H1 (cell line): Measurements from ENCODE around the gene GPBP1. TPM values are rescaled to one million over a fixed set of nuclear protein-coding genes. Genes with fewer than 3 reads are reported as not detected.

Source experiments
- CTCF ChIA-PET: fragments of 300-600 bp; sonication (Branson Sonifier 250); formaldehyde crosslinking; loops from one replicate; lab custom pipeline; 2021; ENCODE audit not compliant: partially characterized antibody; lab: Charles Lee
- POLR2A ChIA-PET: fragments of 300-600 bp; sonication (Branson Sonifier 250); formaldehyde crosslinking; loops from one replicate; lab custom pipeline; 2021; ENCODE audit warnings: inconsistent platforms; ENCODE audit not compliant: partially characterized antibody; lab: Charles Lee
- DNase-seq, 2 experiments: peaks; one replicate each; pipeline versions ENCODE4 v3.0.0 to v3.0.0-alpha.2; 2010 to 2022; ENCODE audit warnings: low spot score in 2 of 2, low read depth in 1 of 2, mixed read lengths in 1 of 2
- FAIRE-seq: peaks from 2 replicates; lab custom pipeline; 2011; peaks lifted over from hg19 to GRCh38; lab: Jason Lieb, UNC
- H2AFZ ChIP-seq: 2 replicates; pipeline ENCODE4 v1.8.1; 2012; ENCODE audit warnings: low read length, inconsistent platforms
- H2AK5ac ChIP-seq: 2 replicates; pipeline ENCODE4 v1.6.1; 2013; ENCODE audit warnings: low read depth, low read length
- H2BK120ac ChIP-seq: replicated peaks from 2 replicates; pipeline ENCODE3; 2013; ENCODE audit warnings: low read depth, low read length, inconsistent platforms
- H2BK12ac ChIP-seq: 2 replicates; pipeline ENCODE4 v1.6.1; 2013; ENCODE audit warnings: low read depth, low read length
- H2BK15ac ChIP-seq: 2 replicates; pipeline ENCODE4 v1.6.1; 2013; ENCODE audit warnings: low read length
- H2BK20ac ChIP-seq: 2 replicates; pipeline ENCODE4 v1.6.1; 2013; ENCODE audit warnings: low read length
- H2BK5ac ChIP-seq: 2 replicates; pipeline ENCODE4 v1.6.1; 2013; ENCODE audit warnings: low read depth, low read length
- H3K14ac ChIP-seq: 2 replicates; pipeline ENCODE4 v1.6.1; 2013; ENCODE audit warnings: inconsistent platforms; ENCODE audit not compliant: insufficient read length
- H3K18ac ChIP-seq: 2 replicates; pipeline ENCODE4 v1.6.1; 2013; ENCODE audit warnings: low read length; ENCODE audit errors: extremely low read depth
- H3K23ac ChIP-seq: 2 replicates; pipeline ENCODE4 v1.6.1; 2013; ENCODE audit warnings: inconsistent platforms; ENCODE audit not compliant: insufficient read length
- H3K23me2 ChIP-seq: 2 replicates; pipeline ENCODE4 v1.6.1; 2013; ENCODE audit warnings: low read depth, low read length
- H3K27ac ChIP-seq: 2 replicates; pipeline ENCODE4 v1.6.1; 2011; ENCODE audit warnings: low read depth, low read length, inconsistent platforms
- H3K27me3 ChIP-seq, 4 experiments: replicated peaks in 1 of 4; 1 replicate in 1 of 4; 2 replicates in 3 of 4; pipeline versions ENCODE4 v1.6.1 to v1.8.1; 2011 to 2013; ENCODE audit warnings: low read length in 3 of 4, mild to moderate bottlenecking in 3 of 4, inconsistent platforms in 2 of 4, mixed read lengths in 2 of 4, moderate library complexity in 1 of 4; ENCODE audit not compliant: control insufficient read depth in 3 of 4, insufficient read depth in 3 of 4; ENCODE audit errors: extremely low read depth in 1 of 4
- H3K36me3 ChIP-seq, 4 experiments: 2 replicates each; pipeline versions ENCODE4 v1.6.1 to v1.8.1; 2011 to 2013; ENCODE audit warnings: mild to moderate bottlenecking in 4 of 4, low read length in 3 of 4, moderate library complexity in 2 of 4, control low read depth in 1 of 4, inconsistent platforms in 1 of 4; ENCODE audit not compliant: insufficient read depth in 4 of 4, control insufficient read depth in 2 of 4
- H3K4ac ChIP-seq: replicated peaks from 2 replicates; pipeline ENCODE3; 2013; ENCODE audit warnings: low read length, low read depth, mixed read lengths, inconsistent platforms; ENCODE audit not compliant: insufficient read length
- H3K4me1 ChIP-seq, 4 experiments: replicated peaks in 1 of 4; 1 replicate in 1 of 4; 2 replicates in 3 of 4; pipeline versions ENCODE4 v1.6.1 to v1.8.1; 2011 to 2013; ENCODE audit warnings: low read length in 3 of 4, inconsistent platforms in 2 of 4, mixed read lengths in 1 of 4; ENCODE audit not compliant: insufficient read depth in 4 of 4, control insufficient read depth in 3 of 4
- H3K4me2 ChIP-seq, 2 experiments: 2 replicates each; pipeline versions ENCODE4 v1.6.1 to v1.8.1; 2011 to 2013; ENCODE audit warnings: low read depth in 2 of 2, low read length in 2 of 2, control low read depth in 1 of 2, inconsistent platforms in 1 of 2, mild to moderate bottlenecking in 1 of 2; ENCODE audit not compliant: insufficient read depth in 1 of 2
- H3K4me3 ChIP-seq, 4 experiments: fragments of 200-600, 300-600 bp in 1 of 4; sonication (generic), shearing (Covaris generic), sonication (Bioruptor Twin) in 1 of 4; 2 replicates each; pipeline versions ENCODE4 v1.5.1 to v1.8.1; 2011 to 2016; ENCODE audit warnings: low read length in 4 of 4, low read depth in 3 of 4, control low read depth in 2 of 4, inconsistent platforms in 2 of 4, mild to moderate bottlenecking in 2 of 4, mixed read lengths in 1 of 4, moderate library complexity in 1 of 4; ENCODE audit not compliant: insufficient read depth in 2 of 4; ENCODE audit errors: extremely low read depth in 1 of 4
- H3K56ac ChIP-seq: replicated peaks from 2 replicates; pipeline ENCODE3; 2013; ENCODE audit warnings: low read depth, mild to moderate bottlenecking, mixed read lengths, low read length, inconsistent platforms; ENCODE audit not compliant: insufficient read length
- H3K79me1 ChIP-seq: 2 replicates; pipeline ENCODE4 v1.6.1; 2013; ENCODE audit warnings: low read depth, low read length, control low read depth
- H3K79me2 ChIP-seq, 2 experiments: 2 replicates each; pipeline versions ENCODE4 v1.6.1 to v1.8.1; 2012 to 2013; ENCODE audit warnings: low read length in 2 of 2, mild to moderate bottlenecking in 2 of 2, inconsistent platforms in 1 of 2; ENCODE audit not compliant: insufficient read depth in 2 of 2, control insufficient read depth in 1 of 2
- H3K9ac ChIP-seq, 4 experiments: replicated peaks in 1 of 4; 1 replicate in 1 of 4; 2 replicates in 3 of 4; pipeline versions ENCODE4 v1.6.1 to v1.8.1; 2011 to 2013; ENCODE audit warnings: low read depth in 3 of 4, low read length in 3 of 4, control low read depth in 2 of 4, mild to moderate bottlenecking in 2 of 4, moderate library complexity in 2 of 4, inconsistent platforms in 1 of 4; ENCODE audit errors: extremely low read depth in 1 of 4
- H3K9me3 ChIP-seq, 2 experiments: 2 replicates each; pipeline versions ENCODE4 v1.6.1 to v1.8.1; 2012 to 2013; ENCODE audit warnings: mild to moderate bottlenecking in 2 of 2, moderate library complexity in 2 of 2, control low read depth in 1 of 2, inconsistent platforms in 1 of 2, low read depth in 1 of 2, low read length in 1 of 2, mixed read lengths in 1 of 2; ENCODE audit not compliant: insufficient read depth in 2 of 2
- H4K20me1 ChIP-seq, 2 experiments: replicated peaks in 1 of 2; 2 replicates each; pipeline versions ENCODE3 to v1.8.1; 2011 to 2013; ENCODE audit warnings: inconsistent platforms in 2 of 2, low read length in 2 of 2, mild to moderate bottlenecking in 1 of 2; ENCODE audit not compliant: insufficient read depth in 2 of 2, control insufficient read depth in 1 of 2
- H4K5ac ChIP-seq: 2 replicates; pipeline ENCODE4 v1.6.1; 2013; ENCODE audit warnings: low read length, low read depth, mixed read lengths, inconsistent platforms; ENCODE audit not compliant: insufficient read length
- H4K8ac ChIP-seq: 2 replicates; pipeline ENCODE4 v1.8.0; 2013; ENCODE audit warnings: mild to moderate bottlenecking, moderate library complexity, low read length, inconsistent platforms; ENCODE audit not compliant: insufficient read depth; ENCODE audit errors: extremely low read depth
- H4K91ac ChIP-seq: replicated peaks from 2 replicates; pipeline ENCODE3; 2013; ENCODE audit warnings: low read length, mixed read lengths, inconsistent platforms; ENCODE audit not compliant: insufficient read length
- ASH2L ChIP-seq: fragments of 200-600, 300-600 bp; sonication (generic); IDR thresholded peaks from one replicate; pipeline ENCODE4 v1.7.1; 2017; ENCODE audit warnings: low read length
- RBBP5 ChIP-seq: IDR thresholded peaks from 2 replicates; pipeline ENCODE4 v1.7.1; 2012; ENCODE audit warnings: low read depth, mild to moderate bottlenecking, inconsistent platforms, low read length, moderate library complexity, borderline replicate concordance
- RXRA ChIP-seq: IDR thresholded peaks from 2 replicates; pipeline ENCODE4 v1.6.1; 2011; ENCODE audit warnings: low read depth, mild to moderate bottlenecking, low read length, moderate library complexity; ENCODE audit not compliant: insufficient read depth
- YY1 ChIP-seq: IDR thresholded peaks from 2 replicates; pipeline ENCODE4 v1.6.1; 2011; ENCODE audit warnings: low read depth, mild to moderate bottlenecking, low read length
- WGBS, 2 experiments: shearing (Covaris generic) in 1 of 2; methylation state at CpG; one replicate each; pipeline versions ENCODE4 v1.1.6 to v1.1.7; 2013 to 2015; ENCODE audit warnings: low lambda C conversion rate in 2 of 2, mixed read lengths in 2 of 2, inconsistent platforms in 1 of 2, low coverage in 1 of 2, missing lambda C conversion rate in 1 of 2; ENCODE audit not compliant: insufficient replicate concordance in 2 of 2, insufficient coverage in 1 of 2, insufficient read length in 1 of 2; ENCODE audit errors: extremely low coverage in 1 of 2, missing lambda C conversion rate in 1 of 2; 5-methylcytosine and 5-hydroxymethylcytosine counted together
- polyA plus RNA-seq, 7 experiments: library from polyadenylated mRNA; depleted of rRNA in 3 of 7; stranded (reverse) in 5 of 7; unstranded in 2 of 7; fragments of >200 nt in 5 of 7; fragments of 200-250 nt in 2 of 7; gene quantifications; 1 replicate in 5 of 7; 2 replicates in 1 of 7; 4 replicates in 1 of 7; pipeline versions ENCODE4 v1.2.1 to v1.2.3, GENCODE V29; 2011 to 2013; ENCODE audit warnings: missing spikeins in 2 of 7, mixed read lengths in 2 of 7
- total RNA-seq: library from RNA; stranded (reverse); fragmentation: NEBNext Ultra II Directional; extraction: Animal tissue kit (Norgen Biotek cat#: 25700); gene quantifications from 2 replicates; pipeline ENCODE4 v1.2.1, GENCODE V29; 2021
- TF ChIP-seq, protein P1 (sequence below): IDR thresholded peaks from 2 replicates; pipeline ENCODE4 v1.6.1; 2012; ENCODE audit warnings: inconsistent platforms
- TF ChIP-seq, protein P2 (sequence below): IDR thresholded peaks from 2 replicates; pipeline ENCODE4 v1.6.1; 2011; ENCODE audit warnings: low read length, improper control_type of control experiment

GPBP1 gene
- total and polyA plus RNA-seq, 2 of the 8 experiments (the other 6 are each of a cell fraction or from before 2014, with no cell fraction given), result 29.2 to 108 TPM

DNA sequence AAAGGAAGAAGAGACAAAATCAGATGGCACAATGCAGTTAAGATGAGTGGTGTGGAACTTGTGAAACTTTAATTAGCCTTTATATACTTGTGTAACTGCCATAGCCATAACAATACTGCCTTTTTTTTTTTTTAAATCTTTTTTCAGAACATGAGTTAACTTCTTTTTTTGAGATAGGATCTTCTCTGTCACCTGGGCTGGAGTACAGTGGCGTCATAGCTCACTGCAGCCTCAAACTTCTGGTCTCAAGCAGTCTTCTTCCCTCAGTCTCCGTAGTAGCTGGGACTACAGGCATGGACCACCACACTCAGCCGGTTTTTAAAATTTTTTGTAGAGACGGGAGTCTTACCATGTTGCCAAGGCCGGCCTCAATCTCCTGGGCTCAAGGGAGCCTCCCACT is 37.2 kb downstream of the GPBP1 start:
- peaks cover 5% of the 10 kb centered on the region for H3K79me1 ChIP-seq
- no peak overlapping the region for H4K8ac ChIP-seq
- no peak overlapping the region for H2BK20ac ChIP-seq
- no peak overlapping the region for H2BK5ac ChIP-seq
- H3K4me3 ChIP-seq, result no peak overlapping the region
- H4K5ac ChIP-seq, result no peak overlapping the region
- H3K4ac ChIP-seq, result no peak overlapping the region
- no peak for TF ChIP-seq RBBP5
- TF ChIP-seq, protein P1, sequence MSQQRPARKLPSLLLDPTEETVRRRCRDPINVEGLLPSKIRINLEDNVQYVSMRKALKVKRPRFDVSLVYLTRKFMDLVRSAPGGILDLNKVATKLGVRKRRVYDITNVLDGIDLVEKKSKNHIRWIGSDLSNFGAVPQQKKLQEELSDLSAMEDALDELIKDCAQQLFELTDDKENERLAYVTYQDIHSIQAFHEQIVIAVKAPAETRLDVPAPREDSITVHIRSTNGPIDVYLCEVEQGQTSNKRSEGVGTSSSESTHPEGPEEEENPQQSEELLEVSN, result no peak
- no peak for TF ChIP-seq RXRA
- TF ChIP-seq, protein P2, sequence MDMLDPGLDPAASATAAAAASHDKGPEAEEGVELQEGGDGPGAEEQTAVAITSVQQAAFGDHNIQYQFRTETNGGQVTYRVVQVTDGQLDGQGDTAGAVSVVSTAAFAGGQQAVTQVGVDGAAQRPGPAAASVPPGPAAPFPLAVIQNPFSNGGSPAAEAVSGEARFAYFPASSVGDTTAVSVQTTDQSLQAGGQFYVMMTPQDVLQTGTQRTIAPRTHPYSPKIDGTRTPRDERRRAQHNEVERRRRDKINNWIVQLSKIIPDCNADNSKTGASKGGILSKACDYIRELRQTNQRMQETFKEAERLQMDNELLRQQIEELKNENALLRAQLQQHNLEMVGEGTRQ, result no peak
- TF ChIP-seq ASH2L, result no peak
- TF ChIP-seq YY1, result no peak
- FAIRE-seq (no peak), DNase-seq (peak in 1 of 2 experiments; percentile 36)
- peaks cover 61 to 100% of the 10 kb centered on the region in 2 experiments for H3K79me2 ChIP-seq
- H2BK15ac ChIP-seq, result no peak overlapping the region
- no peak overlapping the region for H3K23ac ChIP-seq
- H2AFZ ChIP-seq, result no peak overlapping the region
- H2BK120ac ChIP-seq, result no peak overlapping the region
- H3K14ac ChIP-seq, result no peak overlapping the region
- no peak overlapping the region for H3K56ac ChIP-seq
- no peak overlapping the region for H2AK5ac ChIP-seq
- H3K9me3 ChIP-seq, result no peaks in the 10 kb centered on the region
- H3K9ac ChIP-seq, result no peak overlapping the region
- H3K36me3 ChIP-seq, result peaks cover 0 to 17% (median 11%) of the 10 kb centered on the region in 4 experiments; a peak in 4 of 8 replicates
- H4K20me1 ChIP-seq, result peaks cover 21 to 30% of the 10 kb centered on the region in 2 experiments
- H3K27me3 ChIP-seq, result no peaks in the 10 kb centered on the region
- H2BK12ac ChIP-seq, result no peak overlapping the region
- H4K91ac ChIP-seq, result no peak overlapping the region
- H3K4me1 ChIP-seq, result peaks cover 4 to 11% (median 6%) of the 10 kb centered on the region in 4 experiments; a peak in 6 of 7 replicates
- H3K27ac ChIP-seq, result no peak overlapping the region
- CTCF ChIA-PET, result no interaction called here
- POLR2A ChIA-PET, result interaction anchor here (1.8 kb wide), 1 partner anchor 38 kb away, joined by 5 read pairs; the partner anchor contains the start of gene GPBP1
- no peaks in the 10 kb centered on the region for H3K23me2 ChIP-seq
- 80% methylated on average over 5 of the region's 5 CpGs; no CpG with 5 or more reads in 1 of the 2 experiments for WGBS, 2 experiments
- no peak overlapping the region for H3K4me2 ChIP-seq
- H3K18ac ChIP-seq, result no peak overlapping the region
